ENCODE results near the gene CGREF1.

CGREF1 gene

GRCh38 chr2:27070653-27071276, 48.2 kb downstream of the CGREF1 start:
- H2BK5ac ChIP-seq (ENCODE audit: low read length): no peak overlapping the region
- peak overlapping the region; percentile 92 for H2AFZ ChIP-seq (ENCODE audit: low read length)
- H3K4me3 ChIP-seq (ENCODE audit: low read length in 2 of 2): peak overlapping the region; percentile 92 to 94
- no peak for DNase-seq (ENCODE audit: low spot score)
- H3K4me1 ChIP-seq (ENCODE audit: control insufficient read depth in 2 of 2, insufficient read depth in 1 of 2, low read depth in 1 of 2, low read length in 2 of 2): peaks cover 12 to 16% of the 10 kb centered on the region in 2 donors
- no peak overlapping the region for H4K8ac ChIP-seq (ENCODE audit: low read depth, low read length)
- H3K9me3 ChIP-seq (replicated peaks in 1 of 2; ENCODE audit: control insufficient read depth in 2 of 2, insufficient read depth in 1 of 2, low read depth in 1 of 2, low read length in 2 of 2): no peaks in the 10 kb centered on the region
- peaks cover 23 to 46% of the 10 kb centered on the region in 2 donors for H3K36me3 ChIP-seq (replicated peaks in 1 of 2; ENCODE audit: control insufficient read depth in 2 of 2, insufficient read depth in 2 of 2, low read length in 2 of 2)
- H3K4me2 ChIP-seq (ENCODE audit: insufficient read depth, low read length, poor library complexity, severe bottlenecking): peak overlapping the region; percentile 92
- peak overlapping the region; percentile 96 for H3K9ac ChIP-seq (ENCODE audit: low read depth, low read length, poor library complexity)
- no CpG with 5 or more reads among the region's 11 CpGs for WGBS, 2 donors (ENCODE audit: extremely low coverage in 2 of 2, insufficient read length in 2 of 2, insufficient replicate concordance in 1 of 2)
- H2AK5ac ChIP-seq (ENCODE audit: low read depth, low read length): peak overlapping the region; percentile 76
- no peak overlapping the region for H2BK120ac ChIP-seq (ENCODE audit: low read depth, low read length)
- peak overlapping the region; percentile 26 for H3K14ac ChIP-seq (ENCODE audit: low read length)
- no peak overlapping the region for H4K91ac ChIP-seq (ENCODE audit: low read depth, low read length, poor library complexity)
- H3K27me3 ChIP-seq (ENCODE audit: control insufficient read depth in 3 of 3, insufficient read depth in 3 of 3, low read depth in 1 of 3, low read length in 3 of 3): no peaks in the 10 kb centered on the region
- peaks cover 7% of the 10 kb centered on the region for H3K79me1 ChIP-seq (ENCODE audit: low read depth, low read length)
- H2BK15ac ChIP-seq (ENCODE audit: low read length): peak overlapping the region; percentile 60
- peak overlapping the region; percentile 53 for H3K4ac ChIP-seq (ENCODE audit: low read length)
- peak overlapping the region; percentile 98 for H3K18ac ChIP-seq (ENCODE audit: low read length)
- no peak overlapping the region for H2BK12ac ChIP-seq (ENCODE audit: low read length)
- peak overlapping the region; percentile 95 for H3K23ac ChIP-seq (ENCODE audit: low read depth, low read length, poor library complexity)
- H3K27ac ChIP-seq (replicated peaks; ENCODE audit: low read length): no peak overlapping the region

DNA sequence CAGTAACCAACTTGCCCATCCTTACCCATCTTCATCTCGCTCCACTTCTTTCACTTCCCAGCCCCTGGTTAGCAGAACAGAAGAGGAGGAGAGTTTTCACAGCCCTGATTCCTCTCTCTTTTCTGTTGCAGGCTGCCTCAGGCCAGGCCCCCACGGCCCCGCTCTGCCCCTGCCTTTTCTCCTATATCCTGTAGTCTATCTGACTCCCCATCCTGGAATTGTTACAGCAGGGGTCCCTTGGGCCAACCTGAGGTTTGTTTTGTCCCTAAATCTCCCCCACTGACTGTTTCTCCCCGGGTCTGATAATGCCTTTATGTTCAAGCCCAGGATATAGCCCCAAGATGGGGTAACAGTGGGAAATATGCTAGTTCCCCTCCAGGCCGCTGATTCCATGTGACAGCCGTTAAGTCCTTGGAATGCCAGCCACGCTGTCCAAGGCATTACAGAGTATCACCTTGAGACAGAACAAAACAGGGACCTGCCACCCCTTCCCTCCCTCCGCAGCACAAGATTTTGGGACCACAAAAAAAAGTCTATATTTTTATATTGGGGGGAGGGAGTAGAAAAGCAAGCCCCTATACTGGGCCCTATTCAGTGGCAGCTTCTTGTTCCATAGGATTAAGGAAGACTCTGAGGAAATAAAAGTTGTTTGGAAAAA, 48.8 kb downstream of the CGREF1 start:
- Histone ChIP-seq H2BK120ac (ENCODE audit: low read depth, low read length) (no peak overlapping the region), H3K36me3 (replicated peaks in 1 of 2; ENCODE audit: control insufficient read depth in 2 of 2, insufficient read depth in 2 of 2, low read length in 2 of 2) (peaks cover 25 to 53% of the 10 kb centered on the region in 2 donors), H3K23ac (ENCODE audit: low read depth, low read length, poor library complexity) (no peak overlapping the region), H2AFZ (ENCODE audit: low read length) (no peak overlapping the region), H3K79me1 (ENCODE audit: low read depth, low read length) (peaks cover 7% of the 10 kb centered on the region), H4K91ac (ENCODE audit: low read depth, low read length, poor library complexity) (no peak overlapping the region), H3K4me2 (ENCODE audit: insufficient read depth, low read length, poor library complexity, severe bottlenecking) (no peak overlapping the region), H3K4me3 (ENCODE audit: low read length in 2 of 2) (peak overlapping the region in 1 of 2 donors; percentile 94), H3K14ac (ENCODE audit: low read length) (no peak overlapping the region), H3K9me3 (replicated peaks in 1 of 2; ENCODE audit: control insufficient read depth in 2 of 2, insufficient read depth in 1 of 2, low read depth in 1 of 2, low read length in 2 of 2) (no peaks in the 10 kb centered on the region), H2AK5ac (ENCODE audit: low read depth, low read length) (no peak overlapping the region), H4K8ac (ENCODE audit: low read depth, low read length) (no peak overlapping the region), H3K9ac (ENCODE audit: low read depth, low read length, poor library complexity) (peak overlapping the region; percentile 3), H3K18ac (ENCODE audit: low read length) (no peak overlapping the region), H3K27me3 (ENCODE audit: control insufficient read depth in 3 of 3, insufficient read depth in 3 of 3, low read depth in 1 of 3, low read length in 3 of 3) (no peaks in the 10 kb centered on the region), H3K4ac (ENCODE audit: low read length) (no peak overlapping the region), H3K27ac (replicated peaks; ENCODE audit: low read length) (no peak overlapping the region), H2BK5ac (ENCODE audit: low read length) (no peak overlapping the region), H2BK12ac (ENCODE audit: low read length) (no peak overlapping the region), H3K4me1 (ENCODE audit: control insufficient read depth in 2 of 2, insufficient read depth in 1 of 2, low read depth in 1 of 2, low read length in 2 of 2) (peaks cover 12 to 16% of the 10 kb centered on the region in 2 donors), H2BK15ac (ENCODE audit: low read length) (no peak overlapping the region)
- DNase-seq (ENCODE audit: low spot score): no peak
- WGBS, 2 donors (ENCODE audit: extremely low coverage in 2 of 2, insufficient read length in 2 of 2, insufficient replicate concordance in 1 of 2): no CpG with 5 or more reads among the region's 8 CpGs

DNA sequence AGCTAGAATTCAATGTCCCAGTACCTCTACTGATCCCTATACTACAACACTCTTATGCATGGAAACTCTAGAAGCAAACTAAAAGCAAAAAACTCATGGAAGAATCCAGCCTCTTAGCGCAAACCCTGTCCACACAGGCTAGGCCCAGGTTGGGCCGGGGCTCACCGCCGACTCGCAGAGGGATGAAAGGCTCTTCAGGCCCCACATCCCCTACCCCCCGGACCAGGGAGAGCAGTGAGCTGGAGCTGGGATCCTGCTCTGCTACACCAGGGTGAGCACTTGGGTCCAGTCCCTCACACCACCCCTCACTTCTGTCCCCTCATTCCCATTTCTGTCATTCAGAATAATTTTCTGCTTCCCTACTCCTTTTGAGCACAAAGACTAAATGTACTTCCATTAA, 49.5 kb downstream of the CGREF1 start:
- H2AFZ ChIP-seq (ENCODE audit: low read length): no peak overlapping the region
- H2BK120ac ChIP-seq (ENCODE audit: low read depth, low read length): no peak overlapping the region
- DNase-seq (ENCODE audit: low spot score): no peak
- no peak overlapping the region for H2BK5ac ChIP-seq (ENCODE audit: low read length)
- H3K4me2 ChIP-seq (ENCODE audit: insufficient read depth, low read length, poor library complexity, severe bottlenecking): no peak overlapping the region
- H3K9ac ChIP-seq (ENCODE audit: low read depth, low read length, poor library complexity): no peak overlapping the region
- H3K23ac ChIP-seq (ENCODE audit: low read depth, low read length, poor library complexity): no peak overlapping the region
- H3K27me3 ChIP-seq (ENCODE audit: control insufficient read depth in 3 of 3, insufficient read depth in 3 of 3, low read depth in 1 of 3, low read length in 3 of 3): no peaks in the 10 kb centered on the region
- no peak overlapping the region for H3K4me3 ChIP-seq (ENCODE audit: low read length in 2 of 2)
- no peak overlapping the region for H4K91ac ChIP-seq (ENCODE audit: low read depth, low read length, poor library complexity)
- no peak overlapping the region for H3K4ac ChIP-seq (ENCODE audit: low read length)
- no peaks in the 10 kb centered on the region for H3K9me3 ChIP-seq (replicated peaks in 1 of 2; ENCODE audit: control insufficient read depth in 2 of 2, insufficient read depth in 1 of 2, low read depth in 1 of 2, low read length in 2 of 2)
- H3K14ac ChIP-seq (ENCODE audit: low read length): no peak overlapping the region
- H4K8ac ChIP-seq (ENCODE audit: low read depth, low read length): no peak overlapping the region
- peaks cover 12 to 16% of the 10 kb centered on the region in 2 donors for H3K4me1 ChIP-seq (ENCODE audit: control insufficient read depth in 2 of 2, insufficient read depth in 1 of 2, low read depth in 1 of 2, low read length in 2 of 2)
- H3K27ac ChIP-seq (replicated peaks; ENCODE audit: low read length): no peak overlapping the region
- H3K18ac ChIP-seq (ENCODE audit: low read length): no peak overlapping the region
- no peak overlapping the region for H2BK15ac ChIP-seq (ENCODE audit: low read length)
- peaks cover 27 to 57% of the 10 kb centered on the region in 2 donors for H3K36me3 ChIP-seq (replicated peaks in 1 of 2; ENCODE audit: control insufficient read depth in 2 of 2, insufficient read depth in 2 of 2, low read length in 2 of 2)
- WGBS, 2 donors (ENCODE audit: extremely low coverage in 2 of 2, insufficient read length in 2 of 2, insufficient replicate concordance in 1 of 2): no CpG with 5 or more reads among the region's 6 CpGs
- H2AK5ac ChIP-seq (ENCODE audit: low read depth, low read length): no peak overlapping the region
- H2BK12ac ChIP-seq (ENCODE audit: low read length): no peak overlapping the region
- H3K79me1 ChIP-seq (ENCODE audit: low read depth, low read length): peaks cover 7% of the 10 kb centered on the region

- Histone ChIP-seq H2BK5ac (ENCODE audit: low read length) (no peak overlapping the region), H3K4me3 (ENCODE audit: low read length in 2 of 2) (no peak overlapping the region), H2BK15ac (ENCODE audit: low read length) (no peak overlapping the region), H2AFZ (ENCODE audit: low read length) (no peak overlapping the region), H3K23ac (ENCODE audit: low read depth, low read length, poor library complexity) (no peak overlapping the region), H3K27ac (replicated peaks; ENCODE audit: low read length) (no peak overlapping the region), H2BK120ac (ENCODE audit: low read depth, low read length) (no peak overlapping the region), H2AK5ac (ENCODE audit: low read depth, low read length) (no peak overlapping the region), H3K27me3 (ENCODE audit: control insufficient read depth in 3 of 3, insufficient read depth in 3 of 3, low read depth in 1 of 3, low read length in 3 of 3) (no peaks in the 10 kb centered on the region), H2BK12ac (ENCODE audit: low read length) (no peak overlapping the region), H3K9ac (ENCODE audit: low read depth, low read length, poor library complexity) (no peak overlapping the region), H3K79me1 (ENCODE audit: low read depth, low read length) (peaks cover 7% of the 10 kb centered on the region), H3K4me2 (ENCODE audit: insufficient read depth, low read length, poor library complexity, severe bottlenecking) (no peak overlapping the region), H3K36me3 (replicated peaks in 1 of 2; ENCODE audit: control insufficient read depth in 2 of 2, insufficient read depth in 2 of 2, low read length in 2 of 2) (peaks cover 34 to 74% of the 10 kb centered on the region in 2 donors), H3K9me3 (replicated peaks in 1 of 2; ENCODE audit: control insufficient read depth in 2 of 2, insufficient read depth in 1 of 2, low read depth in 1 of 2, low read length in 2 of 2) (peaks cover 0 to 2% of the 10 kb centered on the region in 2 donors), H3K18ac (ENCODE audit: low read length) (no peak overlapping the region), H3K14ac (ENCODE audit: low read length) (no peak overlapping the region), H3K4ac (ENCODE audit: low read length) (no peak overlapping the region), H4K8ac (ENCODE audit: low read depth, low read length) (no peak overlapping the region), H4K91ac (ENCODE audit: low read depth, low read length, poor library complexity) (no peak overlapping the region), H3K4me1 (ENCODE audit: control insufficient read depth in 2 of 2, insufficient read depth in 1 of 2, low read depth in 1 of 2, low read length in 2 of 2) (peaks cover 8 to 9% of the 10 kb centered on the region in 2 donors)
- DNase-seq (ENCODE audit: low spot score): no peak
- no CpG with 5 or more reads among the region's 5 CpGs for WGBS, 2 donors (ENCODE audit: extremely low coverage in 2 of 2, insufficient read length in 2 of 2, insufficient replicate concordance in 1 of 2)
Measured at GRCh38 chr2:27067385-27067784, 51.5 kb downstream of the CGREF1 start.

All from neuronal stem cell (in vitro differentiated cells).